Stimulated activated effector memory CD8-positive, alpha-beta T cell treated with anti-CD3 and anti-CD28 coated beads, Interleukin-12 subunit alpha, Interleukin-12 subunit beta, amount 100 ng/mL, for 72 hours (primary cell): ENCODE measurements around the gene COLEC12.

Experiments used
- ATAC-seq: fragments of 150-1000 bp; cut with Tn5 transposase; 2 replicates; pipeline ENCODE4 v1.10.0; 2021
- DNase-seq, 2 donors: peaks; one replicate each; pipeline ENCODE4 v3.0.0; 2021 to 2022; ENCODE audit warnings: low spot score in 2 of 2
- H3K27ac Mint-ChIP-seq: one replicate; pipeline ENCODE4 v1.8.0; 2022; ENCODE audit warnings: mild to moderate bottlenecking, mixed read lengths
- H3K36me3 Mint-ChIP-seq: one replicate; pipeline ENCODE4 v1.8.0; 2022; ENCODE audit warnings: mild to moderate bottlenecking, mixed read lengths
- H3K4me1 Mint-ChIP-seq: one replicate; pipeline ENCODE4 v1.8.0; 2022; ENCODE audit warnings: mixed read lengths
- H3K4me3 Mint-ChIP-seq: one replicate; pipeline ENCODE4 v1.8.0; 2022; ENCODE audit warnings: mild to moderate bottlenecking, mixed read lengths
- H3K9me3 Mint-ChIP-seq: one replicate; pipeline ENCODE4 v1.8.0; 2022; ENCODE audit warnings: mixed read lengths

COLEC12 gene

GRCh38 chr18:404061-404636 lies 96.4 kb downstream of the COLEC12 start:
- no peak for DNase-seq
- no peaks in the 10 kb centered on the region for H3K36me3 Mint-ChIP-seq
- H3K4me3 Mint-ChIP-seq = no peak overlapping the region
- H3K27ac Mint-ChIP-seq = no peak overlapping the region
- H3K4me1 Mint-ChIP-seq = no peaks in the 10 kb centered on the region
- peaks cover 5% of the 10 kb centered on the region for H3K9me3 Mint-ChIP-seq
- ATAC-seq = no peak

DNA sequence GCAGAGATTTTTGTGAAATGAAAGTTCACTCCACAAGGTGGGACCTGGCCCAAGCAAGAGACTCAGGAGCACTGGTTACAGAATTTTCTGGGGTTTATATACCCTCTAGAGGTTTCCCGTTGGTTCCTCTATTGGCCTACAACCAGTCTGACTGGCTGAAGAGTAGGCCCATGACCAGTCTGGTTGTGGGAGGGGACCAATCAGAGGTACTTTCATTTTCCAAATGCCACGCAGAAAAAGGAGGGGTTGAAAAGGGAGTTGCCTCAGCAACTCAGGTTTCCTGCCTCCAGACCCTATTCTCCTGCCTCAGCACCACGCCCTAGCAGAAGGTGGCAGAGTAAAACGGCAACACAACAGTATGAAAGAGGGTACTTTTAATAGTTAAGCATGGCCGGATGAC lies 98.4 kb downstream of the COLEC12 start:
- Mint-ChIP-seq H3K36me3 (no peaks in the 10 kb centered on the region), H3K9me3 (peaks cover 5% of the 10 kb centered on the region)

DNA sequence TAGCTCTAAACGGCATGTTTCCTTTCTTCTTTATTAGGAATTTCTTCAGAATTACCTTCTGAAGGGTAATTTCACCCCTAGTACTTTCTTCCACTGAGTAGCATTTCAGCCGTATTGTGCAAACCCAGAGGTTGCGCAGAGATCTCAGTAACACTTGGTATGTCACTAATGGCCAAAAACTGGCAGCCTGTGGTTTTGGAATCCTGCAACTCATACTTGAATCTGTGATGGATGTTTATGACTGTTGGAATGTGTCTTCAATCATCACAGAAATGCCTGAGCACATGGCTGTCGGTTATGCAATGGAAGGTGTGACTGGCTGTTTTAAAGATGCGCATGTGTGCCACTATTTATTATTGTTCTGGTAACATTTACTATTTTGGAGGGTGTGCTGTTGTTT lies 100.0 kb downstream of the COLEC12 start:
- ATAC-seq = no peak
- Mint-ChIP-seq H3K4me1 (no peaks in the 10 kb centered on the region), H3K9me3 (peaks cover 5% of the 10 kb centered on the region), H3K4me3 (no peak overlapping the region), H3K27ac (no peak overlapping the region), H3K36me3 (no peaks in the 10 kb centered on the region)
- no peak for DNase-seq

More for the DNA sequence above, 98.4 kb downstream of the COLEC12 start:
- Mint-ChIP-seq H3K27ac (no peak overlapping the region), H3K4me3 (no peak overlapping the region), H3K4me1 (no peaks in the 10 kb centered on the region)
- no peak for ATAC-seq
- DNase-seq = no peak

- Mint-ChIP-seq H3K4me3 (no peak overlapping the region), H3K4me1 (no peaks in the 10 kb centered on the region), H3K27ac (no peak overlapping the region), H3K36me3 (no peaks in the 10 kb centered on the region), H3K9me3 (no peaks in the 10 kb centered on the region)
- ATAC-seq = no peak
- DNase-seq = no peak
These were observed 100.8 kb downstream of the COLEC12 start for GRCh38 chr18:399631-400135.

DNA sequence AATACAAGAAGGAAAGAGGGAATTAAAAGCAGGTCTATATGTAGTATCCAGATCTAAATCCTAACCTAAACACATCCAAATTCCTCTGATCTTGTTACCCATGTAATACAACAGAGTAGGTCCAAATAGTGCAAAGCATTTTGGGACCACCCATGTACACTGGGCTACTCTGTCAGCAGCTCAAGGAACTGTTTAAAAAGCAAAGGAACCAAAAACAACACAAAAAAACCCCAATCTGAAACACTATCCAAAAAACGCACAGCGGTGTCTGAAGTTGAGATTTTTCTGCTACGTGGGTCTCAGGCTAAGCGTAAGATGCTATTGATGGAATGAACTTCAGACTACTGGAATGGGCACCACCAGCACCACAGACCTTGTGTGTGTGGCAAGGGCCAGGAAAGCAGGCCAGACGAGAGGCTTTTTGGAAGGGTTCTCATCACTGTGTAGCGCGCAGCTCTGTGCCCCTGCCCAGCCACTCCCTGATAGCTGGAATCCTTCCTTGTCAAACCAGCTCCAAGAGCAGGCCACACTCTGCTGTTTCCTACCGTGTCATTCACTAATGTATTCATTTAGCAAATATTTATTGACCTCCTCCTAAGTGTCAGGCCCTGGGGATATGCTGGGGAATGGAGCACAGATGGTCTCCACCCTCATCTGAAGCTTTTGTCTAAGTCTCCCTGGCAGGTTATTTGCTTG lies 101.4 kb downstream of the COLEC12 start:
- Mint-ChIP-seq H3K36me3 (no peaks in the 10 kb centered on the region), H3K27ac (no peak overlapping the region), H3K9me3 (no peaks in the 10 kb centered on the region), H3K4me3 (no peak overlapping the region), H3K4me1 (no peaks in the 10 kb centered on the region)
- ATAC-seq (no peak), DNase-seq (no peak)

DNA sequence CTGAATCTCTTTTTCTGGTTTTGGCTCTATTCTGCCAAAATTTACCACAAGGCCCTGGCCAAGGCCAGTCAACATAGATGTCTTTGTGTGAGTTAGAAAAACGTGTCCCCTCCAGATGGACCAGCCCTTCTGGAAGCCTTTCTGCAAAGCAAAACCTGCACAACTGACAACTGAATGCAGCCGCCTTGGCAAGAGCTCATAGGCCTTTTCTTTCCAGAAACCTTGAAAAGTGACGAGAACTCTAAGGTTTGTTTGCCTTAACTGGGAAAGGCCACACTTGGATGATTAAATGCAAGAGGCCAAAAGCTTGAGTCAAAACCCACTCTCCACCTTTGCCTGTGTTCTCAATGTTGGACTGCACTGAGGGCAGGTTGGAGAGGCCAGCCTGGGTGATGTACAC lies 103.9 kb downstream of the COLEC12 start:
- Mint-ChIP-seq H3K27ac (no peak overlapping the region), H3K9me3 (no peaks in the 10 kb centered on the region), H3K36me3 (no peaks in the 10 kb centered on the region), H3K4me1 (no peaks in the 10 kb centered on the region), H3K4me3 (no peak overlapping the region)
- DNase-seq (no peak), ATAC-seq (no peak)

DNA sequence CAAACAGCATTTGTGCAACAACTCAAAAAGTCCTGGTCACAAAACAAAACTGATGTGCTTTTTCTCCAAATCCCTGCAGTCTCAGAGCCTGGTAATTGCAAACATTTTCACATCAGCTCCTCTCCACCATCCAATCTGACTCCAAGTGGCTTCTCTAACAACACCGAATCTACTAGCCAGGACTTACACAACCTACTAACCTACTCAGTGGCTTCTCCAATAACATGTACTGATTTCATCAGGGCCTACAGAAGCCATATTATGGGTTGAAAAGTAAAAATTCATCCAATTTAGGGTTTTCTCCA lies 104.3 kb downstream of the COLEC12 start:
- H3K9me3 Mint-ChIP-seq = no peaks in the 10 kb centered on the region
- no peak for DNase-seq
- no peaks in the 10 kb centered on the region for H3K36me3 Mint-ChIP-seq
- H3K4me3 Mint-ChIP-seq = no peak overlapping the region
- H3K27ac Mint-ChIP-seq = no peak overlapping the region
- ATAC-seq = no peak
- no peaks in the 10 kb centered on the region for H3K4me1 Mint-ChIP-seq

GRCh38 chr18:395456-396250 lies 104.8 kb downstream of the COLEC12 start:
- DNase-seq (no peak), ATAC-seq (no peak)
- no peaks in the 10 kb centered on the region for H3K36me3 Mint-ChIP-seq
- no peak overlapping the region for H3K4me3 Mint-ChIP-seq
- no peak overlapping the region for H3K27ac Mint-ChIP-seq
- no peaks in the 10 kb centered on the region for H3K4me1 Mint-ChIP-seq
- H3K9me3 Mint-ChIP-seq = no peaks in the 10 kb centered on the region

- ATAC-seq (no peak), DNase-seq (no peak)
- Mint-ChIP-seq H3K9me3 (no peaks in the 10 kb centered on the region), H3K36me3 (no peaks in the 10 kb centered on the region), H3K4me3 (no peak overlapping the region), H3K4me1 (no peaks in the 10 kb centered on the region), H3K27ac (no peak overlapping the region)
These were observed 105.5 kb downstream of the COLEC12 start for GRCh38 chr18:394987-395362.

DNA sequence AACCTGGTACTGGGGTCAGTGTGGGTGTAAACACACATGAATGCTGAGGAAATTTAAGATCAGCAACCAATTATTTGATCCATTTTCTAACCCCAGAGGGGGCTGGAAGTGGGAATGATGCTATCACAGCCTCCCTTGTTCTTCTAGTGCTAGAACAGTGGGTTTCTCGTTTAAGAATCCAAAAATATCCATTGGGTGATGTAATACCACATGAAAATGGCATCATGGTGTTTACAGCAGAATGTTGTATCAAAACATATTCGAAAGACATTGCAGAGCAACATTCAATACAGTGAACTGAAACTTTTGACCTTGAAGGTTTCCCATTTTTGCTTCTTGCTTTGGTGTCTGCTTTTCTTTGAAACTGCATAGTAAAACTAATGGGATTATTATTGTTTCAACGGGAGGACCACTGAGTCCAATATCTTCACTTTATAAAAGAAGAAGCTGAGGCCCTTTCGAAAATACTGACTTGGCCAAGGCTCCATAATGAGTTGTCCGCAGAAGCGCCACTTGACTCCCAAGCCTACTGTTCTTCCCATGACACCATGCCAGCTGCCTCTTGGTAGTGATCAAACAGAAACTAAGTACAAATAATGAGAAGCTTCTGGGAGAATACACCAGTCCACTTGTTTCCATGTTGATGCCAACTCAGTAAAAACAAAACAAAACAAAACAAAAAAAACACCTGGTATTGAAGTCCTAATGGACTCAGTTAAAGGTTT lies 106.1 kb downstream of the COLEC12 start:
- Mint-ChIP-seq H3K9me3 (no peaks in the 10 kb centered on the region), H3K36me3 (no peaks in the 10 kb centered on the region), H3K4me1 (no peaks in the 10 kb centered on the region), H3K4me3 (no peak overlapping the region), H3K27ac (no peak overlapping the region)
- ATAC-seq = no peak
- no peak for DNase-seq

GRCh38 chr18:393574-393957 lies 106.9 kb downstream of the COLEC12 start:
- no peak for DNase-seq
- no peak for ATAC-seq
- H3K9me3 Mint-ChIP-seq = no peaks in the 10 kb centered on the region
- no peak overlapping the region for H3K27ac Mint-ChIP-seq
- no peaks in the 10 kb centered on the region for H3K36me3 Mint-ChIP-seq
- H3K4me3 Mint-ChIP-seq = no peak overlapping the region
- H3K4me1 Mint-ChIP-seq = no peaks in the 10 kb centered on the region

GRCh38 chr18:392928-393573 lies 107.5 kb downstream of the COLEC12 start:
- no peak for ATAC-seq
- no peak overlapping the region for H3K4me3 Mint-ChIP-seq
- no peaks in the 10 kb centered on the region for H3K36me3 Mint-ChIP-seq
- H3K4me1 Mint-ChIP-seq = no peaks in the 10 kb centered on the region
- DNase-seq = no peak
- H3K9me3 Mint-ChIP-seq = no peaks in the 10 kb centered on the region
- H3K27ac Mint-ChIP-seq = no peak overlapping the region

GRCh38 chr18:390741-391478 lies 109.6 kb downstream of the COLEC12 start:
- H3K4me3 Mint-ChIP-seq = no peak overlapping the region
- H3K36me3 Mint-ChIP-seq = no peaks in the 10 kb centered on the region
- DNase-seq (no peak), ATAC-seq (no peak)
- H3K27ac Mint-ChIP-seq = no peak overlapping the region
- no peaks in the 10 kb centered on the region for H3K9me3 Mint-ChIP-seq
- H3K4me1 Mint-ChIP-seq = no peaks in the 10 kb centered on the region

GRCh38 chr18:389658-390357 lies 110.7 kb downstream of the COLEC12 start:
- DNase-seq = no peak
- H3K9me3 Mint-ChIP-seq = no peaks in the 10 kb centered on the region

More at GRCh38 chr18:389658-390357, 110.7 kb downstream of the COLEC12 start:
- H3K27ac Mint-ChIP-seq = no peak overlapping the region
- H3K36me3 Mint-ChIP-seq = no peaks in the 10 kb centered on the region
- no peak for ATAC-seq
- no peaks in the 10 kb centered on the region for H3K4me1 Mint-ChIP-seq
- no peak overlapping the region for H3K4me3 Mint-ChIP-seq
